ENCODE results near the gene PIK3C2A.
"Not testable (repeated sequence)": the region's sequence is repeated elsewhere in the genome, so short reads cannot be mapped to it uniquely, and the experiment has no call there.

Gene PIK3C2A

GRCh38 chr11:17207317-17208256 lies at the start of gene PIK3C2A:
TSS of gene PIK3C2A (minus strand) at chr11:17207986. CDS start at chr11:17169741, 38,245 bp downstream.
- peak; percentile 93 for DNase-seq

- DNase-seq, result no peak
These were observed 49.4 kb upstream of the PIK3C2A start for GRCh38 chr11:17257196-17257595.

GRCh38 chr11:17256512-17256911 lies 48.7 kb upstream of the PIK3C2A start:
- no peak for DNase-seq

GRCh38 chr11:17252704-17253103 lies 44.9 kb upstream of the PIK3C2A start:
- no peak for DNase-seq

- DNase-seq, result no peak
These were observed 43.0 kb upstream of the PIK3C2A start for GRCh38 chr11:17250561-17251350.

GRCh38 chr11:17244046-17244445 lies 36.3 kb upstream of the PIK3C2A start:
- DNase-seq, result no peak

- DNase-seq, result not testable (repeated sequence)
These were observed 35.2 kb upstream of the PIK3C2A start for GRCh38 chr11:17242954-17243353.

- no peak for DNase-seq
These were observed 33.0 kb upstream of the PIK3C2A start for GRCh38 chr11:17240780-17241179.

- DNase-seq, result not testable (repeated sequence)
These were observed 32.1 kb upstream of the PIK3C2A start for GRCh38 chr11:17239927-17240326.

GRCh38 chr11:17238377-17238776 lies 30.6 kb upstream of the PIK3C2A start:
- DNase-seq, result no peak

GRCh38 chr11:17233101-17233500 lies 25.3 kb upstream of the PIK3C2A start:
- no peak for DNase-seq

- no peak for DNase-seq
These were observed 23.4 kb upstream of the PIK3C2A start for GRCh38 chr11:17230867-17231851.

GRCh38 chr11:17229481-17230152 lies 21.8 kb upstream of the PIK3C2A start:
- DNase-seq, result no peak

- not testable (repeated sequence) for DNase-seq
These were observed 20.6 kb upstream of the PIK3C2A start for GRCh38 chr11:17228186-17228925.

- DNase-seq, result no peak
These were observed 16.9 kb upstream of the PIK3C2A start for GRCh38 chr11:17224727-17225126.

GRCh38 chr11:17221968-17222367 lies 14.2 kb upstream of the PIK3C2A start:
- no peak for DNase-seq

- no peak for DNase-seq
These were observed 11.2 kb upstream of the PIK3C2A start for GRCh38 chr11:17219016-17219415.

GRCh38 chr11:17218403-17218802 lies 10.6 kb upstream of the PIK3C2A start:
- DNase-seq, result no peak

GRCh38 chr11:17217401-17217800 lies 9.6 kb upstream of the PIK3C2A start:
- DNase-seq, result no peak

- no peak for DNase-seq
These were observed 6.6 kb upstream of the PIK3C2A start for GRCh38 chr11:17214338-17214737.

GRCh38 chr11:17211286-17211685 lies 3.5 kb upstream of the PIK3C2A start:
- DNase-seq, result no peak
